AG20443 (cell line): ENCODE results near the gene TEAD3.

Experiments
- DNase-seq: peaks from one replicate; pipeline ENCODE4 v3.0.0; 2012; ENCODE audit warnings: low spot score, mixed read lengths

TEAD3 gene

DNA sequence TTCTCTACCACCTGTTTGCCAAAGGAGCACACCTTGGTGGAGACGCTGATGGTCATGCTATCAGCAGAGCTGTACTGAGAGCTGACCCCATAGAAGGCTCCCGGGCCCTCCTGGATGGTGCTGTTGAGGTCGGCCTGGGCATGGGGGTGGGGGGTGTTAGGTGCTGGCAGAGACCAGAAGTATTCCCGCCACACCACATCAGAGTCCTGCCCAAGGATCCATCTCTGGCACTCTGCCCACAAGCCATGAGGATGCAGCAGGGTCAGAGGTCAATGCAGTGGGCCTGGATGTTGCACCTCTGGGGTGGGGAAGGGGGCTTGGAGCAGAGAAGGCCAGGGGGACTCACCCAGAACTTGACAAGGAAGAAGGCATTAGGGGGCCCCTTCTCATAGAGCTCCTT is 21.3 kb downstream of the TEAD3 start:
- DNase-seq: no peak

- no peak for DNase-seq
Measured at GRCh38 chr6:35474942-35475570, 21.8 kb downstream of the TEAD3 start.

DNA sequence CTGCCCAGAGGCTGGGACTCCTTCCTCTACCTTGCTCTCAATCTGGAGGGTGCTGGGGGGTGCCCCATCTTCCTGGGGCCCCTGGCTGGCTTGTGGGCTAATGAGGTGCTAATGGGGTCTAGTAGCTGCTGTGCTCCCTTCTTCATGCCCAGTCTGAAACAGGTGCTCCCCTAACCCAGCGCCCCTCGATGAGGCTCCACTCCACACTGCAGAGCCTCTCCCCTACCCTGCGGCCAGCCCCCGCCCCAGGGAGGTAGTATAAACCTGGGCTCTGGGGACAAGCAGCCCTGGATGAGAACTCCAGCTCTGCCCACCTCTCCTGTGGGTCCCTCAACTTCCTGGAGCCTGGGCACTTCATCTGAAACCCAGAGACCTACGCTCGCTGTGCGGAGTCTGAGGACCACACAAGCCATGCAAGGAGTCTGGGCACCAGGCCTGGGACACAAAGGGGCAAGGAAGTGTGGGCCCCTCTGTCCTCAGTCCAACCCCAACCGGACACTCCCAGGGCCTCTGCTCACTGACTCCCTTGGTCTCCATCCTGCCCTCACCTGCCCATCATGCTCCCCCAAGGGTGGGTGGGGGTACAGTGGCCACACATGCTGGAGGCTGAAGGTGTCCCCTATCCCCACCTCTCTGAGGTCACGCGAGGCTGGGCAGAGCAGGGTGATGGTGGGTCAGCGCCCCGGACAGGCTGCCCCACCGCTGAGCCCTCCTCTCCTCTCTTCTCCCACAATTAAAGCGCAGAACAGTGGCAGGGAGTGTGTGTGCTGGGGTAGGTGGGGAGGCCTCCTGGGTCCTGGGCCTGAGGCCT is 22.5 kb downstream of the TEAD3 start:
- DNase-seq: no peak

DNA sequence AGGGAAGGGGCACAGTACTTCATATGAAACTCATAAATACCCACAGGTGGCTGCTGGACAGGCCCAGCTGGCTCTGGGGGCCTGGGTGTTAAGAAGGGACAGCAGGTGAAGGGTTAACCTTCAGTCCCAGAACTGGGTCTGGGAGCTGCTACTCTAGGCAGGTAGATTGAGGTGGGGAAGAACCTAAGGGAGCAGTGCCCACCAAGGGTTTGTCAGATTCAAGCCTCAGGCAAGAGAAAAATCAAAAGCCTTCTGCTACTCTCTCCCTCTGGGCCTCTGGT is 23.1 kb downstream of the TEAD3 start:
- no peak for DNase-seq

GRCh38 chr6:35473075-35473849 is 23.6 kb downstream of the TEAD3 start:
- DNase-seq: no peak

DNA sequence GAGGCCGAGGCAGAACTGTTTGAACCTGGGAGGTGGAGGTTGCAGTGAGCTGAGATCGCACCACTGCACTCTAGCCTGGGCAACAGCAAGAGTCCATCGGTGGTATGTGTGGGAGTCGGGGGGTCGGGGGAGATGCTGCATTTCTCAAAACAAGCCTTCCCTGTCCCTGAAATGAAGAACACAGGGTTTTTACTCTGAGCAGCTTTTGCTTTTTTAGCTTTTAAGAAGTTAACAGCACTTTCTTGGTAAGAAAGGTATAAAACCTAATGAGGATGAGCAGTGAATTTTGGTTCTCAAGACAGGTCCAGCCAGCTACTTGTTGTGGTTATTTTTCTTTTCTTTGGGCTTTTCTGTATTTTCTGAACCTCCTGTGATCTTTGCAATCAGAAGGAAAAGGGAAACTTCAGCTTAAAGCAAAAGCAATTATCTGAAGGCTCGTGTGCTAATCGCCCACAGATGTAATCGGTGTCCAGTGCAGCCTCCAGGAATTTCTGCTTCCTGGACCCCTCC is 25.0 kb downstream of the TEAD3 start:
- DNase-seq: no peak

- no peak for DNase-seq
Measured at GRCh38 chr6:35470663-35471120, 26.2 kb downstream of the TEAD3 start.

DNA sequence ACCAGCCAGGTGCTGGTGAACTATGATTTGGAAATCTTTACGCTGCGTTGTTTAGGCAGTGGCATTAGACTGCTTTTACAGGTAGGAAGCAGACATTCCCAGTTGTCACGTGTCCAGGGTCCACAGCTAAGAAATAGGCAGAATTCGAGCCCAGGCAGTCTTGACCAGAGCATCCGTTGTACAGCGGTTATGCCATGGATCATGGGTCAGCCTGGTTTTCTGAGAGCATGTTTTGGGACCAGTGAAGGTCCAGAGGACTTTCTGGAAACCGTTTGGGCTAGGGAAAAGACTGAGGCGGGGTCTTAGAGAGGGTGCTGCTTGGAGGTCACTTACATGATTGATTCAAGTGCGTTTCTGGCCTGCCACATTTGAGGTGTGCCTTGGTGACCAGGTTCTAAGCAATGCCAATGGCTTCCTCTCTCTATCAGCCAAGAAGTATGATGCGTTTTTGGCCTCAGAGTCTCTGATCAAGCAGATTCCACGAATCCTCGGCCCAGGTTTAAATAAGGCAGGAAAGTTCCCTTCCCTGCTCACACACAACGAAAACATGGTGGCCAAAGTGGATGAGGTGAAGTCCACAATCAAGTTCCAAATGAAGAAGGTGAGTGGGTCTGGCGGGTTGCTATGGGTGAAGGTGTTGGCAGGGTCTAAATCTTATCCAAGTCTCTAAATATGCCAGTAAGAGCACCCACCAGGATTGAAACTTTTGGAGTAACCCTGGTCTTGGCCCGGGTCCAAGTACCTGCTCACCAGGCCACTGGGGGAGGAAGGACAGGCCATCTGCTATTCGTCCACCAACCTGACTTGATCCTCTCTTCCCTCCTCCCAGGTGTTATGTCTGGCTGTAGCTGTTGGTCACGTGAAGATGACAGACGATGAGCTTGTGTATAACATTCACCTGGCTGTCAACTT is 26.9 kb downstream of the TEAD3 start:
- no peak for DNase-seq

GRCh38 chr6:35468980-35469750 is 27.7 kb downstream of the TEAD3 start:
- no peak for DNase-seq

GRCh38 chr6:35468181-35468979 is 28.5 kb downstream of the TEAD3 start, which contains the start of gene RPL10A:
Gene RPL10A (plus strand): TSS chr6:35468401. CDS start chr6:35468435, 34 bp downstream.
- peak; percentile 97 for DNase-seq

DNA sequence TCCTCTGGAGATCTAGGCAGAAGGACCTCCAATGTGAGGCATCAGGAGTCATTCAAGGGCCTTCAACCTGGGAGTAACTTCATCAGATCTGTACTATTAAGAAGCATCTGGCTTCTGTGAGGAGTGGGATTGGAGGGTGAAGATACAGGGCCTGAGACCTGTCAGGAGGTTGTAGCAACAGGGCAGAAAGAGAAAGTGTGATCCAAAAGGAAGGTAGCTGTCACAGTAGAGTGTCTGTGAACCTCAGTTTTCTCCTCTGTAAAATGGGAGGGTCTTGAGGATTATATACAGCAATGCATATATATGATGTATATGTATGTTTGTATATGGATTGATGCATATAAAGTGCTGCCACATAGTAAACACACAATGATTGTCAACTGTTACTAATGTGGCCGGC is 31.2 kb downstream of the TEAD3 start:
- no peak for DNase-seq

- no peak for DNase-seq
Measured at GRCh38 chr6:35463292-35463691, 33.6 kb downstream of the TEAD3 start.

DNA sequence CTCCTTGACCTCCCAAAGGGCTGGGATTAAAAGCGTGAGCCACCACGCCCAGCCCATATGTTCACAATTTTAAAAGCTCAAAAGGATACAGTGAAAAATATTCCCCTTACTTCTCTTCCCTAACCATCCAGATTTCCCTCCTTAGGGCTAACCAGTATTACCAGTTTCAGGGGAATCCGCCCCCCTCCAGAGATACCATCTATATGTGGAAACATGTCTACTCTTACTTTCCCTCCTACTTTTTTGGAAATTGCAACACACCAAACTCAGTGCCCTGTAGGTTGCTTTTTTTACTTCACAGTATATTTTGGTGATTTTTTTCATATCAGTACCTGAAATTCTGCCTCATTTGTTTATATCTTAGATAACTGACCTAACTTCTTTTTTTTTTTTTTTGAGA is 35.6 kb downstream of the TEAD3 start:
- DNase-seq: no peak

GRCh38 chr6:35457907-35458306 is 39.0 kb downstream of the TEAD3 start:
- no peak for DNase-seq

GRCh38 chr6:35454391-35455110 is 42.3 kb downstream of the TEAD3 start:
- no peak for DNase-seq

GRCh38 chr6:35453236-35453635 is 43.6 kb downstream of the TEAD3 start:
- DNase-seq: no peak

GRCh38 chr6:35452183-35453090 is 44.4 kb downstream of the TEAD3 start, which contains the start of gene FANCE:
Gene FANCE (plus strand): TSS chr6:35452338. CDS start chr6:35452546, 208 bp downstream.
- peak; percentile 99 for DNase-seq
